GM21529 (cell line): Measurements from ENCODE around the gene LRRC10.
A peak's percentile ranks its signal among the peaks of the same experiment; 100 is the strongest.

Source experiments
- ATAC-seq: cut with Tn5 transposase; IDR thresholded peaks from one replicate; pipeline ENCODE4 v1.9.1; 2021; ENCODE audit not compliant: unreplicated experiment

LRRC10 gene

GRCh38 chr12:69610729-69611128 lies at the start of gene LRRC10:
LRRC10 (minus strand) TSS chr12:69610907; CDS start chr12:69610838, 69 bp downstream.
- ATAC-seq, result no peak

GRCh38 chr12:69660164-69660863 lies 49.6 kb upstream of the LRRC10 start:
- ATAC-seq, result no peak

- no peak for ATAC-seq
Measured at GRCh38 chr12:69658203-69658602, 47.5 kb upstream of the LRRC10 start.

GRCh38 chr12:69657376-69658137 lies 46.9 kb upstream of the LRRC10 start:
- ATAC-seq, result no peak

GRCh38 chr12:69655616-69656340 lies 45.1 kb upstream of the LRRC10 start:
- no peak for ATAC-seq

- no peak for ATAC-seq
Measured at GRCh38 chr12:69653703-69654102, 43.0 kb upstream of the LRRC10 start.

- no peak for ATAC-seq
Measured at GRCh38 chr12:69651922-69652321, 41.2 kb upstream of the LRRC10 start.

- ATAC-seq, result no peak
Measured at GRCh38 chr12:69649529-69649928, 38.8 kb upstream of the LRRC10 start.

GRCh38 chr12:69648476-69648875 lies 37.8 kb upstream of the LRRC10 start:
- no peak for ATAC-seq

- ATAC-seq, result peak; percentile 51
Measured at GRCh38 chr12:69647178-69647577, 36.5 kb upstream of the LRRC10 start.

GRCh38 chr12:69645031-69645430 lies 34.3 kb upstream of the LRRC10 start:
- no peak for ATAC-seq

GRCh38 chr12:69644511-69644910 lies 33.8 kb upstream of the LRRC10 start:
- ATAC-seq, result no peak

GRCh38 chr12:69642531-69642930 lies 31.8 kb upstream of the LRRC10 start:
- no peak for ATAC-seq

- ATAC-seq, result no peak
Measured at GRCh38 chr12:69641546-69641945, 30.8 kb upstream of the LRRC10 start.

- ATAC-seq, result peak; percentile 91
Measured at GRCh38 chr12:69639400-69640016, 28.8 kb upstream of the LRRC10 start.

GRCh38 chr12:69633061-69633460 lies 22.4 kb upstream of the LRRC10 start:
- no peak for ATAC-seq

GRCh38 chr12:69630191-69630590 lies 19.5 kb upstream of the LRRC10 start:
- no peak for ATAC-seq

GRCh38 chr12:69627501-69627900 lies 16.8 kb upstream of the LRRC10 start:
- no peak for ATAC-seq

- no peak for ATAC-seq
Measured at GRCh38 chr12:69623970-69624369, 13.3 kb upstream of the LRRC10 start.

GRCh38 chr12:69621551-69621950 lies 10.8 kb upstream of the LRRC10 start:
- ATAC-seq, result no peak

- no peak for ATAC-seq
Measured at GRCh38 chr12:69620921-69621320, 10.2 kb upstream of the LRRC10 start.
